ENCODE results near the gene MKLN1.
A peak's percentile ranks its signal among the peaks of the same experiment; 100 is the strongest.
"Not testable (repeated sequence)": the region's sequence is repeated elsewhere in the genome, so short reads cannot be mapped to it uniquely, and the experiment has no call there.

The MKLN1 gene

GRCh38 chr7:131455546-131455945 is 127.9 kb downstream of the MKLN1 start:
- FAIRE-seq (no peak), DNase-seq (ENCODE audit: insufficient read length) (no peak)

GRCh38 chr7:131456338-131456737 is 128.7 kb downstream of the MKLN1 start:
- FAIRE-seq = no peak
- DNase-seq (ENCODE audit: insufficient read length) = no peak
- TF ChIP-seq POLR2AphosphoS5 (IDR thresholded peaks at IDR 0.05; ENCODE audit: low read depth, low read length) (no peak), TAF1 (IDR thresholded peaks at IDR 0.05; ENCODE audit: borderline replicate concordance, low read depth, low read length) (no peak), POLR2A (IDR thresholded peaks at IDR 0.05; ENCODE audit: low read depth, low read length) (no peak)

More at GRCh38 chr7:131455546-131455945, 127.9 kb downstream of the MKLN1 start:
- no peak for TF ChIP-seq TAF1 (IDR thresholded peaks at IDR 0.05; ENCODE audit: borderline replicate concordance, low read depth, low read length)
- no peak for TF ChIP-seq POLR2A (IDR thresholded peaks at IDR 0.05; ENCODE audit: low read depth, low read length)

DNA sequence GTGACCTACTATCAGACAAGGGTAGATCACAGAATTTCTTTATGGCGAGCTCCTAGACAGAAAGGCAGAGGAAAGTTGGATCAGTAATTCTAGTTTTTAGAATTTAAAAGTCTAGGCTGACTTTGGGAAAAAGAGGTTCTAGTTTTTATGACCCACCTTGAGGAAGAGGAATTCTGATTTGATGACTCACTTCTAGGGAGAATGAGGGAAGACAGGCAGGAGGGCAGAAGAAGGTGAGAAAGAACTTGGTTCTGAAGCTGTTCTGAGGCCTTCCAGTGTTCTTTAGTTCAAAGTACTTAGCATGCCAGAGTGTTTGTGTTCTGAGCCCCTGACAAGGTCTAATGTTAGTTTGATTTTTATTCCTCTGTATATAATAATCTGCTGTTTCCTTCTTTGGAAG is 131.6 kb downstream of the MKLN1 start:
- FAIRE-seq (no peak), DNase-seq (ENCODE audit: insufficient read length) (no peak)
- TF ChIP-seq TAF1 (IDR thresholded peaks at IDR 0.05; ENCODE audit: borderline replicate concordance, low read depth, low read length) = no peak
- no peak for TF ChIP-seq POLR2AphosphoS5 (IDR thresholded peaks at IDR 0.05; ENCODE audit: low read depth, low read length)
- TF ChIP-seq POLR2A (IDR thresholded peaks at IDR 0.05; ENCODE audit: low read depth, low read length) = no peak

GRCh38 chr7:131462059-131462458 is 134.4 kb downstream of the MKLN1 start:
- no peak for TF ChIP-seq POLR2A (IDR thresholded peaks at IDR 0.05; ENCODE audit: low read depth, low read length)
- no peak for TF ChIP-seq POLR2AphosphoS5 (IDR thresholded peaks at IDR 0.05; ENCODE audit: low read depth, low read length)
- TF ChIP-seq TAF1 (IDR thresholded peaks at IDR 0.05; ENCODE audit: borderline replicate concordance, low read depth, low read length) = no peak
- DNase-seq (ENCODE audit: insufficient read length) (no peak), FAIRE-seq (peak; percentile 24)

GRCh38 chr7:131462715-131463114 is 135.0 kb downstream of the MKLN1 start:
- not testable (repeated sequence) for FAIRE-seq

DNA sequence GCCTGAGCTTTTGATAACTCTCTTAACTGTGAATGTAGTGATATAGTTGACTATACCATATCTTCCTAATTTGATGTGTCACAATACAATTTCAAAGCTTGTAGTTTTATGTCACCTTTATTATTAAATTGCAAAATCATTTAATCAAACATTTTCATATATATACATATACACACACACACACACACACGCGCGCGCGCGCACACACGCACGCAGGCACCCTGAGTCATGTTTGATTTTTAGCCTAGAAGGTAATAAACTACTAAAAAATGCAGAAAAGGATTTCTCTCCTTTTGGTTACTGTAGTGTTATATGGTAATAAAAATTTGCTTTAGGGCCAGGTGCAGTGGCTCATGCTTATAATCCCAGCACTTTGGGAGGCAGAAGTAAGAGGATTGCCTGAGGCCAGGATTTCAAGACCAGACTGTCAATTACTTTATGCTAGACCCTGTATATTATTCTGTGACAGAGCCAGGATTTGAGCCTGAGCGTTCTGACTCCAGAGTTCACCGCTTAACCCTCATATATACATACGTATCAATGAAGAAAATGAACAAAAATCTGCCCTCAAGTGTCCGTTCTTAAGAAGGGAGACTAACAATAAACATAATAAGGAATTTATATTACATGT is 139.2 kb downstream of the MKLN1 start:
- TF ChIP-seq TAF1 (IDR thresholded peaks at IDR 0.05; ENCODE audit: borderline replicate concordance, low read depth, low read length) (no peak), POLR2A (IDR thresholded peaks at IDR 0.05; ENCODE audit: low read depth, low read length) (no peak)
- FAIRE-seq (no peak), DNase-seq (ENCODE audit: insufficient read length) (no peak)

More at GRCh38 chr7:131462715-131463114, 135.0 kb downstream of the MKLN1 start:
- not testable (repeated sequence) for DNase-seq (ENCODE audit: insufficient read length)

DNA sequence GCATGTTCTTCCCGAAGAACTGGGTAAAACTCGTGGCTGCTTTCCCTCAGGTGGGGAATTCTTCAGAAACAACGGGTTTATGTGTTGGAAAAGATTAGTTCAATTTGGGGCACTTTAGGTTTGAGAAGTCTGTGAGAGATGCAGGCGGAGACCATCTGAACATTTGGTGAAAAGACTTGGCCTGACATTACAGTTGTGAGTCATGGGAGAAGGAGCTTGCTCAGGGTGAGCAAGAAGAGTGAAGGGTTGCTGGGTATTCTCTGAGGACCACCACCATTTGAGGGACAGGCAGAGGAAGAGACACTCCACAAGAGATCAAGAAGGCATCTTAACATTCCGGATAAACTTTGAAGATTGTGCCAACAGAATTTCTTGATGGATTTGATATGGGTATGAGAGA is 140.1 kb downstream of the MKLN1 start:
- no peak for TF ChIP-seq TAF1 (IDR thresholded peaks at IDR 0.05; ENCODE audit: borderline replicate concordance, low read depth, low read length)
- FAIRE-seq (no peak), DNase-seq (ENCODE audit: insufficient read length) (no peak)

- DNase-seq (ENCODE audit: insufficient read length) (no peak), FAIRE-seq (no peak)
- TF ChIP-seq POLR2A (IDR thresholded peaks at IDR 0.05; ENCODE audit: low read depth, low read length) (no peak), TAF1 (IDR thresholded peaks at IDR 0.05; ENCODE audit: borderline replicate concordance, low read depth, low read length) (no peak), POLR2AphosphoS5 (IDR thresholded peaks at IDR 0.05; ENCODE audit: low read depth, low read length) (no peak)
These were observed 143.8 kb downstream of the MKLN1 start for GRCh38 chr7:131471250-131472004.

GRCh38 chr7:131476740-131477139 is 149.1 kb downstream of the MKLN1 start:
- TF ChIP-seq POLR2A (IDR thresholded peaks at IDR 0.05; ENCODE audit: low read depth, low read length) = no peak
- no peak for TF ChIP-seq TAF1 (IDR thresholded peaks at IDR 0.05; ENCODE audit: borderline replicate concordance, low read depth, low read length)
- TF ChIP-seq POLR2AphosphoS5 (IDR thresholded peaks at IDR 0.05; ENCODE audit: low read depth, low read length) = no peak
- no peak for FAIRE-seq
- DNase-seq (ENCODE audit: insufficient read length) = no peak

DNA sequence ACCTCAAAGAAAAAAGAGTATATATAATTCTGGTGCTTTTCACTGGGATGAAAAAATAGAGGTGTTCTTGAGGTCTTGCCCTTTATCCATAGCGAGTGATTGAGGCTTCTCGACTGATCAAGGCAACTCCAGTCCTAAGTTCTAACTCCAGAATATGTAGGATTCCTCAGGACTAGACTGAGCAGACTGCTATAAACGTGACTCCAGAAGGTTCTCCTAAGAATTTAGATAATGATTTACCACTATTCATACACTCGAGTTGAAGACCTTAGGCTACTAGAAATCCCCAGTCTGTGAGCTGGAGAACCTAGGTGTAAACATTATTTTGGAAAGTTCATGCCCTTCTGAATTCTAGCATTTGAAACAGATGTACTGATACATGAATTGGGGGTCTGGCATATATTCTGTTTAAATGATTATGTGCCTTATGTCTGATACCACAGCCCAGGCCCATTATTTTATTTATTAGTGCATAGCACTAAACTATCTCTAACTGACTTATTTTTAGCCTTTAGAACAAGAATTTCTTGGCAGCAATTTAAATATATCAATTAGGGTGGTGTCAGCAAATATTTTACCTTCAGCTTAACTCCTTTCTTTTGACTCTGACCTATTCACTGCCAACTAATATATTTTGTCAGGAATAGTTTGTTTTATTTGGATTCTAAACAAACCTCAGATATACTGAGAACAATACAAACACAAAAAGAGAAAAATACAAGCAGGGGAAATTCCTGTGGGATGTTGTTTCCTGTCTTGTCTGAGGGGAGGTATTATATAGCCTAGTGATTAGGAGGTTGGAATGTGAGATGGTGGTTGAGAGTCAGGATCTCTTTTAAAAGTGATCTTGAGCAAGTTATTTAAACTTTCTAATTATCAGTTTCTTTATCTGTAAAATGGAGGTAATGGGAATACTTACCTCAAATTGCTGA is 153.0 kb downstream of the MKLN1 start:
- TF ChIP-seq TAF1 (IDR thresholded peaks at IDR 0.05; ENCODE audit: borderline replicate concordance, low read depth, low read length) = no peak
- TF ChIP-seq POLR2AphosphoS5 (IDR thresholded peaks at IDR 0.05; ENCODE audit: low read depth, low read length) = no peak
- no peak for TF ChIP-seq POLR2A (IDR thresholded peaks at IDR 0.05; ENCODE audit: low read depth, low read length)
- no peak for DNase-seq (ENCODE audit: insufficient read length)
- no peak for FAIRE-seq

DNA sequence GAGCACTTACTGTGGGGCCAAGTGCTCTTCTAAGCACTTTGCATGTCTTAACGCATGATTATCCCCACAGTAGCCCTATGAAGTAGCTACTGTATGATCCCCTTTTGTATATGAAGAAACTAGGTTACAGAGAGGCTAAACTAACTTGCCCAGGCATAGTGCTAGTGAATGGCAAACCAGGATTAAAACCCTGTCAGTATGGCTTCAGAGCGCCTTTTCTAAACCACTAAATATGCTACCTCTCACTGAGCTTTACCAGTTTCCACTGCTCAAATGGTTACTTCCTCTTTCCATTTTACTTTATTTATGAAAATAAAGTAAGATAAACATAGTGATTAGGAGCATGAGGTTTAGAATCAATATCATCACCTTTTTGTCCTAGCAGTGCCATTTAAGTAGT is 155.1 kb downstream of the MKLN1 start:
- FAIRE-seq (no peak), DNase-seq (ENCODE audit: insufficient read length) (no peak)
- TF ChIP-seq POLR2AphosphoS5 (IDR thresholded peaks at IDR 0.05; ENCODE audit: low read depth, low read length) (no peak), TAF1 (IDR thresholded peaks at IDR 0.05; ENCODE audit: borderline replicate concordance, low read depth, low read length) (no peak), POLR2A (IDR thresholded peaks at IDR 0.05; ENCODE audit: low read depth, low read length) (no peak)

GRCh38 chr7:131483586-131483985 is 155.9 kb downstream of the MKLN1 start:
- DNase-seq (ENCODE audit: insufficient read length) (no peak), FAIRE-seq (no peak)
- TF ChIP-seq POLR2AphosphoS5 (IDR thresholded peaks at IDR 0.05; ENCODE audit: low read depth, low read length) (no peak), POLR2A (IDR thresholded peaks at IDR 0.05; ENCODE audit: low read depth, low read length) (no peak), TAF1 (IDR thresholded peaks at IDR 0.05; ENCODE audit: borderline replicate concordance, low read depth, low read length) (no peak)

Measured in GM12892 (cell line).